NCI-H524 (cell line): Measurements from ENCODE around the gene ITGB8.
A peak's percentile ranks its signal among the peaks of the same experiment; 100 is the strongest.
"Not testable (repeated sequence)": the region's sequence is repeated elsewhere in the genome, so short reads cannot be mapped to it uniquely, and the experiment has no call there.

Experiments used
- DNase-seq, 2 experiments: peaks; one replicate each; lab custom pipeline; 2025; lab: John Stamatoyannopoulos, UW

ITGB8 gene

DNA sequence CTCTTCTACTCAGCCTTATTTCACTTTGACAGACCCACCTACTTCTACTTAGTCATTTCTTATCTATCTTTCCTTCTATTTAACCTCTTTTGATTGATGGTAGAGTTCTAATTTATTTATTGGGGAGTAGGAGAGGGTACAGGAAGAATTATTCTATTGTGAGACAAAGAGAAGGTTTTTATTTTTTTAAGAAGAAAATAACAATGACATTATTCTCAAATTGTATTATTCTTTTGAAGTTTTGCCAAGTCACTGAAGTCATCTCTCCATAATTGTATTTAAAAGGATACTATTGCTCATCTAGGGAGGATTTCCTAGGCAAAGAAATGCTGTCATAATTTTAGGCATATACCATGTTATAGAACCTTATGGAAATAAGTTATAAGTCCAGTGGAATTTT lies 52.7 kb downstream of the ITGB8 start:
- DNase-seq: no peak

DNA sequence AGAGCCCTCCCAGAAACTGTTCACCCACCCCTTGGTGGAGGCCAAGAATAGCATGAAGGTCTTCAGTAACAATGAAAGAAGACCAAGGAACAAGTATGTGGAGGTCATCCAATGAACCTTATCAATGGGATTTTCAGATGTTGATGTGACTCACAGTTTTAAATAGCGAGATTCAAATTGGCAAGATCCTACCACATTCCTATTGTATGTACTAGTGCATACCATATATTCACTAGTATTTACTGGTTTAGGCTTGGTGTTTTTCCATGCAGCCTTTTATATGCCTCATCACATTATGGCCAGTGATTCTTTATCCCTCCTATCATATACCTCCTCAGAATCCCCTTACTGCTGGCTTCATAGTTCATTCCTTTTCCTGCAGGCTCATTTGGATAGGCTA lies 54.4 kb downstream of the ITGB8 start:
- no peak for DNase-seq

DNA sequence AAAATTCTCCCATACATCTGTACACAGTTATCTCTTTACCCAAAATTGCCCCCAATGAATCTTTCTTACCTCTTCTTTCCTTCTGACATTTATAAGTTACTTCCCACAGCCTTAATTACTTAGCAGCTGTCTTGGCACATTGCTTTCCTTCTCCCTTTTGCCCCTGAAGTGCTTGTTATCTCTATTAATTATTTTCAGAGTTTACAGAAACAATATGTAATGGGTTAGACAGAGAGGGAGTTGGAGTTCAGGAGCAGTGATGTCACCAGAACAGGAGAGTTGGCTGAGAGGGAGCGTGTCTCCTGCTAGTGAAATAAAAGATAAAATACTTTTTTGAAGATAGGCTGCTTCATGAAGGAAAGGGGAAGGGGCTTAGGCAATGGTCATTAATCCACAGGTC lies 57.4 kb downstream of the ITGB8 start:
- peak in 1 of 2 experiments; percentile 19 for DNase-seq

DNA sequence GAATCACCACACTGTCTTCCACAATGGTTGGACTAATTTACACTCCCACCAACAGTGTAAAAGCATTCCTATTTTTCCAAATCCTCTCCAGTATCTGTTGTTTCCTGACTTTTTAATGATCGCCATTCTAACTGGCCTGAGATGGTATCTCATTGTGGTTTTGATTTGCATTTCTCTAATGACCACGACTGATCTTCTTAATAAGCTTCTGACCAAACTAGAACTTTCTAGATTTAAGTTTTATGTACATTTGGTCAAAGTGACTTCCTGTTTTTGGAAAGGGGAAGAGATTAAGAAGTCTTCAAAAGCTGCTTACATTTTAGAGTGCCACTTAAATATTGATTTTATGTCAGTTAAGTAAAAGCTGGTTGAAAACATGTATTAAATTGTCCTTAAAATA lies 58.5 kb downstream of the ITGB8 start:
- DNase-seq: not testable (repeated sequence)

DNA sequence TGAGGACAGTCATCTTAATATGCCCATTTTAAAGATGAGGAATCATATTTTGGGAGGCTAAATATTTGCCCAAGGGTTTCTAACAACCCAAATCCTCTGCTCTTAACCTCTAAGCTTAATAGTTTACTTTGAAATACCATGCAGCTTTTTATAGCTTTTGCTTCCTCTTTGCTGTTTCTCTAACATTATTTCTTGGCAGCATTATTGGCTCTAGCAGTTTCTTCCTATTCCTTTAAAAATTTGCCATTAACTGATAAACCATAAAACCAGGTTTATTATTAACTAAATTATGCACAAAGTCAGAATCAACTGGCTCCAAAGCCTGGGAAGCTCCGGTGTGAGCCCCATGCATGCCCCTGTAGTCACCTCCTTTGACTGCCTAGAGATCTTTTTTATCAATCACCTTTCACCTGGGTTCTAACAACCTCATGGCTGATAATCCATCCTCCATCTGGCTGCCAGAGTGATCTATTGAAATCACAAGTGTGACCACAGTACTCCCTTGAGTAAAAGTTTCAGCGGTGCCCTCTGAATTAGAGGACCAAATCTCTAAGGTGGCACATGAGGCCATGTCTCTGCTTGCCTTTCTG lies 62.4 kb downstream of the ITGB8 start:
- peak in 1 of 2 experiments; percentile 10 for DNase-seq

DNA sequence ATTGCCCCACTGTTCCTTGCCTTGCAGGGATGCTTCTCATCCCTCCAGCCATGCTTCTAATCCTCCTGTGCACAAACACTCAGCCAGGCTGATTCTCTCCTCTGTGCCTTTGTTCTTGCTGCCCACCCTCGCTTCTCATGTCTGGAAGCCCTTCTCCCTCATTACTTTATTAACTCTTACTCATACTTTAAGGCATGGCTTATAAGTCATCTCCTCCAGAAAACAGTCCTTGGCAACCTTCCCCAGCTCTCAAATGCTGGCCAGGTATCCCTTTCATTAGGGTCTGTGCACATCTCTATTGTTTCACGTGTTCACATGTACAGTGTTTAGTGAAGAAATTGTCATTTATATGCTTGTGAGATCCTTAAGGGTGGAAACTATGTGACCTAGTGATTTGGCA lies 62.9 kb downstream of the ITGB8 start:
- no peak for DNase-seq

DNA sequence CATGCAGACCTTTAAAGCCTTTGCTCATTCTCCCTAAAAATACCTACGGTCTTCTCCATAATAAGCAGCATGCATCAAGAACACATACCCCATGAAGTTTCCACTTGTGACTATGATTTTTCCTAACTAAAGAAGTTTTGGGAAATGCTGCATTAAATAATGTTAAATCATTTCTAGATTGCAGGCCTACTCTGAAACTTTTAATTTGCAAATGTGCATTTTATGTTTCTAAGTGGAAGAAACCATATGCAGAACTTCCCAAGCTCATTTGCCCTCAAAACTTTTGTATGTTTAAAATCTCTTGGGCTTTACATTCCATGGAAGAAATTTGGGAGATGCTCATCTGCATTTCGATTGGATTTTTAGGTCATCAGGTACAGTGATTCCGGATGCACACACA lies 63.6 kb downstream of the ITGB8 start:
- DNase-seq: no peak

DNA sequence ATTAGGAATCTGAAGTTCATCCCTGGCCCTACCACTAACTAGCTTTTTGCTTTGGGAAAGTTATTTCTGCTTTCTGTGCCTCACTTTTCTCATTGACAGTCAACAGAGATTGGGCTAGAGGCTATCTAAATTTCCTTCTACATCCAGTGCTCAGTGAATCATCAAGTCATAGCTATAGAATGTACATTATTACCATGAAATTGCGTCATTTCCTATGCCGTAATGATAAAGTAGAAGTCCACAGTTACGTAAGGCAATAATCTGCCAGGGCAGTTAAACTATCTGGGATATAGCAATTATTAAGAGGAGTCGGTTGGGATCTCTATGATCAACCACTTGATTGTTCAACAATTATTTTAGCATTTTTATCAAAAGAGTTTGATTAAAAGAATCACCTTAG lies 64.4 kb downstream of the ITGB8 start:
- no peak for DNase-seq

DNA sequence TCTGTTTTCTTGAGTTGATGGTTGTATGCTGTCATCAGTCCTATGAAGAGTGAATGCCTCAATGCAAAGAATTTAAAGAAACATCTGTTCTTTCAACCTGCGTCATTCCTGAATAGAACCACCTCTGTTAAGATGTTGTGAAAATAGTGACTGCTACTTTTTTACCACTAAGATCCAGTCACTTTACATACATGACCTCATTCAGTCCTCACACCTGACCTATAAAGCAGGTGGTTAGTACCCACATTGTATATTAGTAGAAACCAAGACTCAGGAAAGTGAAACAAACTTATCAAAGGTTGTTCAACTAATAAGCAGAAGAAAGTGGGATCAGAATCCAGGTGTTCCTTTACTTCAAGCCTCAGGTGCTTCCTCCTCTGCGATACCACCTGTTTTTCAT lies 64.8 kb downstream of the ITGB8 start:
- DNase-seq: no peak

DNA sequence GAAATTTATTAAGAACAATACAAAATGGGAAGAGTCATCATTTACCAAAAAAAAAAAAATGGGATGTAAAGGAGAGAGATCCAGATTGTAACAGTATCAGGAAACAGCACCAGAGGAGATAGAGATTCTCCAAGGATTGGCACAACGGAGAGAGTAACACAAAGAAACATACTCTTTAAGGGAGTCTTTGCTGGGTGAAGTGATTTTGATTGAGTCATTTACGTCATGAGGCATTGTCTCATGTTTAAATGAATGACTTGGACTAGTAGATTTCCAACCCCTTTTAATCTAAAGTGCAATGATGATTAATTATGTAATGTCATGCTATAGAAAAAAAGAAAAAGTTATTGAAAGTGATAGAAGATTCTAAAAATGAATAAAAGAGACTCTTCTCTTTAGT lies 68.8 kb downstream of the ITGB8 start:
- DNase-seq: no peak

DNA sequence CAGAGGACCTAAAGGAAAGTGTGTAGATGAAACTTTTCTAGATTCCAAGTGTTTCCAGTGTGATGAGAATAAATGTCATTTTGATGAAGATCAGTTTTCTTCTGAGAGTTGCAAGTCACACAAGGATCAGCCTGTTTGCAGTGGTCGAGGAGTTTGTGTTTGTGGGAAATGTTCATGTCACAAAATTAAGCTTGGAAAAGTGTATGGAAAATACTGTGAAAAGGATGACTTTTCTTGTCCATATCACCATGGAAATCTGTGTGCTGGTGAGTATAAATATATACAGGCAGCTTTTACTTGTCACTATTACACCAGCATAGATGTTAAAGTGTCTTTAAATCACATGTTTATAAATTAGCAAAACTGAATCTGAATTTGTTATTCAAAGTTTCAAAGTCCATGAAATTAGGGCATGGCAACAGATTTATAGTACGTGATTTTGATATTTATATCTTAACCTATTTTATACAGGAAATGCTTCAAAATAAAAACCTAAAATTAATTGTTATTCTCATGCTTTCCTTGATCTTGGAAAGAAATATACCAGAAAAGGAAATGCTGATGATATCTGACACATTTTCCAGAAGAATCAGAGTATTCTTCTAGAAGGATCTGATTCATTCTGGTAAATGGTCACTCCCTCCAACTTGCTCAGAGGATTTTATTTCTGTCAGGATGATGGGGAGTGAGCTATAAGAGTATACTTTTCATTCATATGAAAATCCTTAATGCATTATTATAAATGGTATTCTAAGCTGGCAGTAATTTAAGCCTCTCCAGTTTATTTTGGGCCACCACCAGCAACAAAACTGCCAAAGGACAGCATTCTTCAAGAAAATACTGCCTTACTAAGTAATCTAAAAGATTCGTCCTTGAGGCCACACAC lies 71.4 kb downstream of the ITGB8 start:
- DNase-seq: no peak

DNA sequence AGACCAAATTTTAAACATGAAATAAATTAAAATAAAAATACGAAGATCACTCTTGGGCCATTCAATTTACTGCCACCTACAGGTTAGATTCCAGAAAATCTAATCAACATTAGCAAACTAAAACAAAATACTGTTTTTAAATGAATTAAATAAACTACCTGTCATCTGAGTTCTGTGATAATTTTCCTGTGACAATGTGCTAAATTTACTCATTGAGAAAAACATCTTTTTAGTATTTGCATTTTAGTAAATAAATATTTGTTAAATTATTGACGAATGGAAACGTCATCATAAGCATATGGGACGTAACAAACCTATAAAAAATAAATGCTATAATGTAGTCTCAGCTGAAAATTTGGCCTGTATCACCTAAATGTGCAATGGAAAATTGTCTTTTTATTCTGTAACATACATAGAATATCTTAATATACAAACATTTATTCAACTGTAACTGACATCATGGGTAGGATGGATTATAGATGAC lies 72.1 kb downstream of the ITGB8 start:
- no peak for DNase-seq

DNA sequence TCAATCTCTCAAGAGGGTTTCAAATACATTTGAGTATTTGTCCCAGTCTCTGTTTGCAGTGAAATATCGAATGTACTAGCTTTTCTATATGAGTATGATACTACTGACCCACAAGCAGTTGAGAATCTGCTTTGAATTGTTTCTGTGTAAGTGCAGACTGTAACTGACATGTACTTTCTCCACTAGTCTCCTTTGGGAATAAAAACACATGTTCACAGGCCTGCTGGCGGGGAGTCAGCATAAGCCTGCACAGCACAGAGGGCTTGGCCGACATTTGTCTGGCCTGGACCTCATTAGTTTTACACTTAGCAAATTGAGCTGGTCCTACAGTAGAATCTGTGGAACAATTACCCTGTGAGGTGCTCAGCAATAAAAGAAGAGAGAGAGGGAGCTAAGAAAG lies 72.6 kb downstream of the ITGB8 start:
- DNase-seq: peak; percentile 20 to 45

DNA sequence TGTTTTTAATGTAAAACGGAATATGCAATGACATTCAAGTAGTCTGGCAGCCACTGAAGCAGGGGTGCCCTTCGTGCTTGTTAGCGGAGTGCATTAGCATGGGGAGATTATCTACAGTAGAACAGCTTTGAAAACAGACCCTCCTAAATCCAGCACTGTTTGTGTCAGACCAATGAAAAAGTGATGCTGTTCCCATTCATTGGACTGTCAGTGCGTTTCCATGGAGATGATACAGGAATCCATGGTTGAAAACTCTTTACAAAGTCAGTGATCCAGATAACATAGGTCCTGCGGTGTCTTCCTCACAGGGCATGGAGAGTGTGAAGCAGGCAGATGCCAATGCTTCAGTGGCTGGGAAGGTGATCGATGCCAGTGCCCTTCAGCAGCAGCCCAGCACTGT lies 73.6 kb downstream of the ITGB8 start:
- DNase-seq: peak; percentile 11 to 56

DNA sequence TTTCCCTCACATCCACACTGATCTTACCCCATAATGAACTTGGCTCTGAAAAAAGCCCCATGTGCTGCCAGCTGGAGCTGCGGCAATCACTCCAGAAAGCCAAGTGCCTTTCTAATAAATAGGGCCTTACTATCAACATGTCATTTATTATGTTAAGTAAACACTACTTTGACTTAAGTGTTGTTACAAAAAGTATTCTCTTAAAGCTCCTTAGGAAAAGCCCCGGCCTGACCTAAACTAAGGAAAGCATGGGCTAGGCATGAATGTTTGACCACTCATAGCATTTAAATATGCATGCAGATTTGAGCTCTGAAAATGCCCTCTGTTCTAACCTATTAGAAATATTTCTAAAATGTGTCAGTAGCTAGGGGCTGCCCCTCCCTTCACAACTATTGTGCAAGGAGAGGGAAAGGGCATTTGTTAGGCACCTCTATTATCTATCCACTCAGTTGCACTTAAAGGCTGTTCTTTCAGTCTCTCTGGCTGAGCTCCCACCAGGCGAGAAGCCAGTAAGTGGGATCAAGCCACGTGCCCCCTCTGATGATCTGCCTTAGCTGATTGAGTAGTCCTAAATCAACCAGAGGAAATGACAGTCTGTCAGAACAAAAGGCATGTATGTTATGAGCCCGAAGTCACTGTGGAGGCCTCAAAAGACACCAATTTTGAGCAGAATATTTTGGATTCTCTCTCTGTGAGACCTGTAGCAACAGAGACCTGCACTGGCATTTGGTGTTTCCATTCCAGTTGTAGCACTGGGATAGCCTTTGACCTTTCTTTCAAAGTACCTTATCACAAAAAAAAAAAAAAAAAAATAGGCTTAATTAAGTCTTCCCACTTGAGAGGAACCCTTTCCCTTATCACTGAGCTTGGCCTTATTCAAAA lies 77.1 kb downstream of the ITGB8 start:
- peak; percentile 58 to 77 for DNase-seq

DNA sequence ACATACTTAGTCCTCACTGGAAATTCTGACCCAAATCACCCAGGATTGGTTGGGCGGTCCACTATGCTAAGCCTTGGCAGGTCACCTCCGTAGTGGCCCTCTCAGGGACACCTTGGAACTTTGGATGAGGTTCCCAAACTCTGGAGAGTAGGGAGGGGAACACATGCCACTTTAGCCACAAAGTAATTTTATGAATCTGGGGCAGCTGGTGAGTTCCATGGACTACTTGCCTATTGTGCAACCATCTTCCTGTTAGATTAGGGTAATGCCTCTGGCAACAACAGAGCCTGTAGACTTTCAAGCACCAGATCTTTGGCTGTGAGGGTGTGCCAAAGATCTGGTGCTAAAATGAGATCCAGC lies 77.7 kb downstream of the ITGB8 start:
- DNase-seq: no peak

DNA sequence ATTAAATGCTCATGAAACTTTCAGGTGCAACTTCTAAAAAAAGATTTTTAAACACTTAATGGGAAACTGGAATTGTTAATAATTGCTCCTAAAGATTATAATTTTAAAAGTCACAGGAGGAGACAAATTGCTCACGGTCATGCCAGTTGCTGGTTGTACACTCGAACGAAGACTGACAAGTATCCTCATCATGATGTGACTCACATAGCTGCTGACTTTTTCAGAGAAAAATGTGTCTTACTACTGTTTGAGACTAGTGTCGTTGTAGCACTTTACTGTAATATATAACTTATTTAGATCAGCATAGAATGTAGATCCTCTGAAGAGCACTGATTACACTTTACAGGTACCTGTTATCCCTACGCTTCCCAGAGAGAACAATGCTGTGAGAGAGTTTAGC lies 79.3 kb downstream of the ITGB8 start:
- no peak for DNase-seq

DNA sequence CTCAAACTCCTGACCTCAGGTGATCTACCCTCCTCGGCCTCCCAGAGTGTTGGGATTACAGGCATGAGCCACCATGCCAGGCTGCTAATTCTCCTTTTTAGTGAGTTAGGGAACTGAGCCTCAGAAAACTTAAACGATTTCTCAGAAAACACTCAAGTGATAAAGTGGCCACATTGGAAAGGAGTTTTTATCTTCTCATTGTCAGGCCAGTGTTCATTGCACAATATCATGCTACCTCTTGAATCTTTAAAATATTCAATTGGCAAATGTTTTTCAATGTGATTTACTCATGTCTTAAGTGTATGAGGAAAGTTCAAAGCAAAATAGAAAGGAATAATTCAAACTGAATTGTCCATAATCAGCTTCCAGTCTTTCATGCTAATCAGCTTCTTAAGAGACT lies 80.7 kb downstream of the ITGB8 start:
- DNase-seq: no peak

DNA sequence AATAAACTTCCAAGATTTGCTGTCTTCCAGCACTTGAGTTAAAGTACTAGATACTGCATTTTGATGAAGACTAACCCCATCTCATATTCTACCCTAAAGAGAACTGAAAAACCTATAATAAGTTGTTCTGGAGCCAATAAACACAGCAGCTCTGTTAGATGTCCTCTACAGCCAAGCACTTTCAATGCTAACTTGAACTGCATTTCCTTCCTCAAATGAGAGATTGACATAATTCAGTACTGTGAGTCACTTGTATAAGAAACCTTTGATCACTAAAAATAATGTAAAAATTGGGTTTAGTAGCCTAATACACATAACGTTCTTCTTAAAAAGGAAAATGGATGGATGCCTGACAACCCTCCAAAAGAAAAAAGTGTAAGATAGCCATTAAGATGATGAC lies 81.3 kb downstream of the ITGB8 start:
- DNase-seq: no peak

DNA sequence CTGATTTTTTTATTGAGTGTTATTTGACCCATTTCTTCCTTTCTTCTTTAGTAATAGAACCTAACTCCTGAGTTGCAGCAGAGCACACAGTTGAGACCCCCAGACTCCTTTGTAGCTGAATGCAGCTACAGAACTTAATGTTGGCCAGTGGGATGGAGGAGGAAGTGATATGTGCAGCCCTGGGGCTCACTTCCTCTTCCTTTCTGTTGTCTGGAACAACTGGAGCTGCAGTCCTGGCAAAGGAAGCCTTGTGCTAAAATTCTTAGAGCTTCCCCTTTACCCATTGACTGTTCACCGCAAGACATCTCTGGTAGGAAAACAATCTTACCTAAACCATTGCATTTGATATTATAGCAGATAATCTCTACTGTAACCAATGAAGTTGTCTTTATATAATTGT lies 86.6 kb downstream of the ITGB8 start:
- DNase-seq: no peak

DNA sequence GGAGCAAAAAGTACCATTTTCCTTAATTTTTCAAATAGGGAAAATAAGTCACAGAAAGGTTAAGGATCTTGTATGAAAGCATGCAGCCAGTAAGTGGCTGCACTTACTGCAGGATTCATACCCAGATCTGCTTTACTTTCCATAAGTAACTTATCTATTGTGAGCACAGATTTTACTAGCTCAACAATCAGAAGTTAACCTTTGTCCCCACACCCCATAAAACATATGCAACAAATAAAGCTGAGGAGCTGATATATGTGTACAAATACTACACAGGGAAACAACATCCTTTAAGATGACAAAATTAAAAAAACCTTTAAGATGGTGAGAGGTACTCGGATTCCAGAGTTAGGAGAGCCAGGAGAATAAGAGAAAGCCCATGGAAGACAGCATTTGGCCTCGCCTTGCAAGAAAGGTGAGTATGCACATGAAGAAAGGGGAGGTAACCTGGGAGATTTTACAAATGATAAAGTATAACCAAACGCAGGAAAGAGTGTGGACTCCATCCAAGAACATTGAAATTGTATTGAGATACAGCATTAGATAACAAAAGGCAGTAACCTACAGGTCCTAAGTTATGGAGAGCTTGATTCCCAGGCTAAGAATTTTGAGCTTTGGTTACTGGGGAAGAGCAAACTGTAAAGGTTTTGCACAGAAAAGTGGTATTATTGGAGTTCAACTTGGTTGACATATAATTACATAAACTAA lies 87.1 kb downstream of the ITGB8 start:
- DNase-seq: no peak

DNA sequence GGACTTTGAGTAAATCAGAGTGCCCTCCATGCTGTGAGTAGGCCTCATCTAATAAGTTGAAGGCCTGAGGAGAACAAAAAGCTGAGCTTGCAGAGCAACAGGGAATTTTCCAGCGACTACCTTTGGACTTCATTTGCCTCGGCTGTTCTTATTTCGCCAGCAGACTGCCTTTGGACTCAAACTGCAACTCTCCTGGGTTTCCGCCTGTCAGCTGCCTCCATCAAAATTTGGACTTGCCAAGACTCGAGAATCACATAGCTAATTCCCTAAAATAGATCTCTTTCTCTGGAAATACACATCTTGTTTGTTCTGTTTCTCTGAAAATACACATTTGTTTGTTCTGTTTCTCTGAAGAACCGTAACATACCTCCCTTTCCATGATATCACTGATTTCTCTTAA lies 93.8 kb downstream of the ITGB8 start:
- no peak for DNase-seq
